Fibroblast of pulmonary artery (primary cell): ENCODE data around the gene LIPA.
"Not testable (repeated sequence)": the region's sequence is repeated elsewhere in the genome, so short reads cannot be mapped to it uniquely, and the experiment has no call there.

Source experiments
- DNase-seq: peaks from one replicate; pipeline ENCODE4 v3.0.0-alpha.2; 2010; ENCODE audit warnings: low read depth
- H3K4me3 ChIP-seq: replicated peaks from 2 replicates; pipeline ENCODE4 v1.5.1; 2011; ENCODE audit warnings: low read depth, mild to moderate bottlenecking, control low read depth, low read length, moderate library complexity
- TF ChIP-seq, protein P1 (sequence below): IDR thresholded peaks from 2 replicates; pipeline ENCODE4 v1.5.1; 2011; ENCODE audit warnings: mild to moderate bottlenecking, control low read depth, low read length, inconsistent platforms; ENCODE audit errors: missing control alignments

LIPA gene

GRCh38 chr10:89258881-89259280, 7.3 kb upstream of the LIPA start:
- DNase-seq: no peak
- TF ChIP-seq, protein P1, sequence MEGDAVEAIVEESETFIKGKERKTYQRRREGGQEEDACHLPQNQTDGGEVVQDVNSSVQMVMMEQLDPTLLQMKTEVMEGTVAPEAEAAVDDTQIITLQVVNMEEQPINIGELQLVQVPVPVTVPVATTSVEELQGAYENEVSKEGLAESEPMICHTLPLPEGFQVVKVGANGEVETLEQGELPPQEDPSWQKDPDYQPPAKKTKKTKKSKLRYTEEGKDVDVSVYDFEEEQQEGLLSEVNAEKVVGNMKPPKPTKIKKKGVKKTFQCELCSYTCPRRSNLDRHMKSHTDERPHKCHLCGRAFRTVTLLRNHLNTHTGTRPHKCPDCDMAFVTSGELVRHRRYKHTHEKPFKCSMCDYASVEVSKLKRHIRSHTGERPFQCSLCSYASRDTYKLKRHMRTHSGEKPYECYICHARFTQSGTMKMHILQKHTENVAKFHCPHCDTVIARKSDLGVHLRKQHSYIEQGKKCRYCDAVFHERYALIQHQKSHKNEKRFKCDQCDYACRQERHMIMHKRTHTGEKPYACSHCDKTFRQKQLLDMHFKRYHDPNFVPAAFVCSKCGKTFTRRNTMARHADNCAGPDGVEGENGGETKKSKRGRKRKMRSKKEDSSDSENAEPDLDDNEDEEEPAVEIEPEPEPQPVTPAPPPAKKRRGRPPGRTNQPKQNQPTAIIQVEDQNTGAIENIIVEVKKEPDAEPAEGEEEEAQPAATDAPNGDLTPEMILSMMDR: no peak
- H3K4me3 ChIP-seq: no peak overlapping the region

- H3K4me3 ChIP-seq: no peak overlapping the region
- no peak for DNase-seq
- TF ChIP-seq, protein P1: no peak
These were observed 6.0 kb upstream of the LIPA start for GRCh38 chr10:89257581-89257980.

DNA sequence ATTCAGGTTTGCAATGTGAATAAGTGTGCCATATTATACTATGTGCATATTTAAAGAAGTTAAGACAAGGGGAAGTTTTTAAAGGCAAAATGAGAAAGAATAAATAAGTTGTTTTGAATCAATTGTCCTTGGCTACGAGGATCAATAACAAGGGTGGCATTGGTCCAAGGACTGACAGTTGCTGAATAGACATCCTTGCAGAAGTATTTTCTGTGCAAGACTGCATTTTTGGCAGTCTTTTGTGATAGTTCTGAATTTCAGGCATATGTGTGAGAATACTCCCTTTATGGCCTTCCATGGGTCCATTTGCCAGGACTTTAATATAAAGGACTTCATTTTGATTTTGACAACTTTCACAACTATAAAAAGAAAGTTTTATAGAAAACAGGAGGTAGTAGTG, 5.4 kb upstream of the LIPA start:
- H3K4me3 ChIP-seq: no peak overlapping the region
- TF ChIP-seq, protein P1: no peak
- DNase-seq: no peak

DNA sequence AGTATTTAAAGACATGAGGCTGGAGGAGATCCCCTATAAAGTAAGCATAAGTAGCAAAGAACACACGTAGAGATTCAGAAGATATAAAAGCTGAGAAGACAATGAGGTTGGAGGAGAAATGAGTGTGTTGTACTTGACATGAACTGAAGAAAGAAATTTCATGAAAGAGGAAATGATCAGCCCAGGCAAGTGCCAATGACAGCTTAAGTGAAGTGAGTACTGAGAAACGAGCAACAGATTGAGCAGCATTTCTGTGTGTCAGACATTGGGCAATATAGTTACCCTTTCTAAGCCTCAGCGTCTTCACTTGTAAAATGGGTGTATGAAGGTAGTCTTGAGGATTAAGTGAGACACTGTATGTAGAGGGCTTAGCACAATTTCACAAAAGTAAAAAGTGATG, 4.8 kb upstream of the LIPA start:
- DNase-seq: no peak
- H3K4me3 ChIP-seq: no peak overlapping the region
- TF ChIP-seq, protein P1: no peak

DNA sequence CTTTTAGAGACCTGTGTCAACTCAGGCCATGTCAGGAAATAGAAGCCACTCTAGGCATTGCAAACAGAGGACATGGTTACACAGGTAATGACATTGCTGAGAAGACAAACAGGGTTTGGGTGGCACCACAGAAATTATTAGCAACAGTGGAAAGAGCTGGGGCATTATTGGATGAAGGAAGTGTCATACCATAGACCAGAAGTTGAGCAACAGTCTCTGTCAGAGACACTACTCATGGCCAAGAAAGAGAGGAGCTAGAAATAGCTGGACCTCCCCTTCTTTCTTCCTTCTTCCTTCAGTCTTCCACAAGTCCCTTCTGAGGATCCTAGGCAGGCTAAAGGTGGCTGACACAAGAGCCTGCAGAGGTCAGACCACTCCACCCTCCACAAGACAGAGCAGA, 4.2 kb upstream of the LIPA start:
- TF ChIP-seq, protein P1: no peak
- DNase-seq: no peak
- no peak overlapping the region for H3K4me3 ChIP-seq

DNA sequence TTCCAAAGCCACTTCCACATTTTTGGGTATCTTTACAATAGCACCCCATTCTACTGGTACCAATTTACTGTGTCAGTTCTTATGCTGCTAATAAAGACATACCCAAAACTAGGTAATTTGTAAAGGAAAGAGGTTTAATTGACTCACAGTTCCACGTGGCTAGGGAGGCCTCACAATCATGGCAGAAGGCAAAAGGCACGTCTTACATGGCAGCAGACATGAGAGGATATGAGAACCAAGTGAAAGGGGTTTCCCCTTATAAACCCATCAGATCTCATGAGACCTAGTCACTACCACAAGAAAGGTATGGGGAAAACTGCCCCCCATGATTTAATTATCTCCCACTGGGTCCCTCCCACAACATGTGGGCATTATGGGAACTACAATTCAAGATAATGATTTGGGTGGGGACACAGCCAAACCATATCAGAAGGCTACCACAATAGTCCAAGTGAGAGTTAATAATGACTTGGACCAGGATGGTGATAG, 3.6 kb upstream of the LIPA start:
- H3K4me3 ChIP-seq, DNase-seq: not testable (repeated sequence)

- peak overlapping the region; percentile 96 for H3K4me3 ChIP-seq
- no peak for DNase-seq
- TF ChIP-seq, protein P1: no peak
These were observed 630 bp upstream of the LIPA start for GRCh38 chr10:89252225-89252585.

- H3K4me3 ChIP-seq: peak overlapping the region; percentile 96
- no peak for DNase-seq
- TF ChIP-seq, protein P1: no peak
These were observed 638 bp downstream of the LIPA start for GRCh38 chr10:89250865-89251408.
